ENCODE data around the gene SNRNP48.

DNA sequence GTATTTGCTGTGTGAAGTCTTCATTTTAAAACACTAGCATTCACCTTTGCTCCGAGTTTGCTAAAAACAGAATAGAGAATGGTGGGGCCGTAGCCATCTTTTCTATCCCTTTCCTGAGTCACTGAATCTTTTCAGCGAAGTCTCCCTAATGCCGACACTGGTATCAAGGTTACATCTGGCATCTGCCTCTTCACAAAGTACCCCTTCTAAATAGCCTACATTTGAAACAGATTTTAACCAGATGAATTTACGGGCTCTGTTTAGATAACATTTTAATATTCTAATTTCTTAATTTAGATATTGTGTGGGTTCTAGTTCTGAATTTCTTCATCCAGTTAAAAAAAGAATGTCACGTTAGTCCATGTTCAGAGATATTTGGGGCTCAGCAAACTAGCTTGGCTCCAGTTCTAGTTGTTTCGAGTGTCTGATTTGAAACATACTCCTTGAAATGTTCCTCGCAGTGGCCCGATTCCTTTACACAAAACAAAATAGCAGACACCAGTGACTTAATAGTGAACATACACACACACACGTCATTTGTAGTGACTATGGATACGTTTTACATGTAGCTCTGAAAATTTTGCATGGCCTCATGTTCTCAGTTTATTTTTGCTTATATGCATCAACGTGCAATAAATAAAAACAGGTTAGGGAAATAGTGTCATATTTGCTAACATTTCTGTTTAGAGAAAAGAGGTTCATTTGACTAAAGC, 33.4 kb upstream of the SNRNP48 start:
- TF ChIP-seq, protein P1, sequence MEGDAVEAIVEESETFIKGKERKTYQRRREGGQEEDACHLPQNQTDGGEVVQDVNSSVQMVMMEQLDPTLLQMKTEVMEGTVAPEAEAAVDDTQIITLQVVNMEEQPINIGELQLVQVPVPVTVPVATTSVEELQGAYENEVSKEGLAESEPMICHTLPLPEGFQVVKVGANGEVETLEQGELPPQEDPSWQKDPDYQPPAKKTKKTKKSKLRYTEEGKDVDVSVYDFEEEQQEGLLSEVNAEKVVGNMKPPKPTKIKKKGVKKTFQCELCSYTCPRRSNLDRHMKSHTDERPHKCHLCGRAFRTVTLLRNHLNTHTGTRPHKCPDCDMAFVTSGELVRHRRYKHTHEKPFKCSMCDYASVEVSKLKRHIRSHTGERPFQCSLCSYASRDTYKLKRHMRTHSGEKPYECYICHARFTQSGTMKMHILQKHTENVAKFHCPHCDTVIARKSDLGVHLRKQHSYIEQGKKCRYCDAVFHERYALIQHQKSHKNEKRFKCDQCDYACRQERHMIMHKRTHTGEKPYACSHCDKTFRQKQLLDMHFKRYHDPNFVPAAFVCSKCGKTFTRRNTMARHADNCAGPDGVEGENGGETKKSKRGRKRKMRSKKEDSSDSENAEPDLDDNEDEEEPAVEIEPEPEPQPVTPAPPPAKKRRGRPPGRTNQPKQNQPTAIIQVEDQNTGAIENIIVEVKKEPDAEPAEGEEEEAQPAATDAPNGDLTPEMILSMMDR (conservative IDR thresholded peaks at IDR 0.05; ENCODE audit: low read depth, low read length) = no peak
- TF ChIP-seq EZH2 (IDR thresholded peaks at IDR 0.05; ENCODE audit: borderline replicate concordance, low read depth, low read length, poor library complexity, severe bottlenecking) = no peak
